Measurements from ENCODE around the gene WLS.

Gene WLS

DNA sequence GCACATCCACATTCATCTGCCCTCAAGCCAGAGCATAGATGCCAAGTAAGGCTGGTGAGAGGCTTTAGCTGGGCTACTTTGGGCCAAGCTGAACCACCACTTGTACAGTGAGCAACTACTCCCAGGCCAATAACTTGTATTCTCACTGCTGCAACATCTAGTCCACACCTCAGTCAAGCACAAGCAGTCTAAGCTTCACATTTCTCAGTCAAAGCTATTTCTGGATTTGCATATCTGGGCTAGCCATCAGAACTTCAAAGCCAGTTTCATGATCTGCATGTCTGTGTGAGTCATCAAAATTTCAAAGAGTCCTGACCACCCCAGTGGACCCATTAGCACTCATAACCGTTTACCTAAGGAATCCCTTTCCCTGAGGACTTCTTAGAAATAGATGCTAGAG is 104.2 kb downstream of the WLS start:
- no peak for DNase-seq

DNA sequence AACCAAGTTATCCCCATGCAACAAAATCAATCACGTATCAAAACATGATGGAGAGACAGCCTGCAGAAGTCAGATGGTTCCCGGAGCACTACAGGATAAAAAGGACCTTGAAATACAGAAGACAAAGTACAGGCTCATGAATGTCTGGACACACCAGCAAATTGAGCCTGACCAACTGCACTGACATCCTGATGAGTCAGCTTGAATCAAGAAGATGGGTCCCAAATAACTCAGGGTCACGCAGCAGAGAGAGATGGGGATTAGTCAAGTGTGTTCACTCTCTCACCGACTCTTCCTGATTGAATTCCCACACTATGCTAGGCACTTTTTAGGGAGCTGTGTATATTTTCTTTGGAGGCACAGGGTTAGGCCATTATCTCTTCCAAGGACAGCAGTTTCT is 110.8 kb downstream of the WLS start:
- DNase-seq = no peak

DNA sequence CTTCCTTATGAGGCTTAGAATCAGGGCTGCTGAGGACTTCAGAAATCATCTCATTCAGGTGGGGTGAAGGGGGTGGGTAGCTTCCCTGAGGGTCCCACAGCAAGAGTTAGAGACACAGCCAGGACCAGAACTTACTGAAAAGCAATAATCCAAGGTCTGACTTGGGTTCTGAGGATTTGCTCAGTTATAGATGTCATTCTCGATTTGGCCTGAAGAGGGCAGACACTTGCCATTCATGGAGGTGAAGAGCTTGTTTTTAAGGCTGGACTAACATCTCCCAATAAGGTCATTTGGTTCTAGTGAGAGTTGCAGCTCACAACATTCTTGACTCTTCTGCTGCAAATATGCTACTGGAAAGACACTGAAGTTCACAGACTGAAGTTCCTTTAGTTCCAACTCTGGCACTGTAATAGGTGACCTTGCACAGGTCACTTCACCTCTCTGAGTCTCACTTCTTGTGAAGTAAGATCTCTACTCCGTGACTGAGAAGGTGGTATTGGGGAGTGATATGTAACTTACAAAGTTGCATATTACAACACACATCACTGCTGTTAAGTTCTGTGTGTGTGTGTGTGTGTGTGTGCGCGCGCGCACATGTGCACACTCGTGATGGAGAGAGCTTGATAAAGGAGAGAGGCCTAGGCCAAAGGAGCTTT is 112.1 kb downstream of the WLS start:
- DNase-seq = peak; percentile 67

DNA sequence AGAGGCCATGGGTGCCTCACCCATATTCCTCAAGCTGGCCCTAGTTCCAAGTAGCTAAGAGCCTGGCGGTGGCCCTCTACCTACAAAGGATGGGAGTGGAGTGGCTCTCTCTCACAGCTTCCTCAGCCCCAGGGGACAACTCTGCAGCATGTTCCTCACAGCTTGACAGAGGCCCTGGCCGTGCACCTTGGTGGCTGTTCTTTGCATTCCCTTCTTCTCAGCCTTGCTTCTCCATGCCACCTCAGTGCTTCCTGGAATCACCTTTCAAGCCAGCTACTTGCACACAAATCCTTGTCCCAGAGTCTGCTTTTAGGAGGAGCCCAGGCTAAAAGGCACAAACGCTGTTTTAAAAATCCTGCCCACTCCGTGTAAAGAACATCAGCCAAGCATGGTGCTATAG is 112.9 kb downstream of the WLS start:
- no peak for DNase-seq

DNA sequence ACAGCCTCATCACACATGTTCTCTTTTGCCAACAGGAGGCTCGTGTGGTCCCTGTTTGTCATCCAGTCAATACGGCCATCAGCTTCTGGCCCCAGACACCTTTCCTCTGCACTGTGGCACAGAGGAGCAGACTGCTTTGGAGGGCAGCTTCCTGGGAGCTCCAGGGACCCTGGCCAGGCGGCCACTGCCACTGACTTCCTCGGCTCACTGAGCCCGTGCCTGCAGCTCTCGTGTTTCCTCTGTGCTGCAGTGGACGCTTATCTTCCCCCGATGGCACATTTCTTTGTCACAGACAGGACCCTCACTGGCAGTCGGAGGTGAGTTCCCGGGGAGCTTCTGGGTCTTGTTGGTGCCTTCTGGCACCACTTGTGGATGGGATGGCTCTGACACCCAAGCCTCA is 114.9 kb downstream of the WLS start:
- no peak for DNase-seq

DNA sequence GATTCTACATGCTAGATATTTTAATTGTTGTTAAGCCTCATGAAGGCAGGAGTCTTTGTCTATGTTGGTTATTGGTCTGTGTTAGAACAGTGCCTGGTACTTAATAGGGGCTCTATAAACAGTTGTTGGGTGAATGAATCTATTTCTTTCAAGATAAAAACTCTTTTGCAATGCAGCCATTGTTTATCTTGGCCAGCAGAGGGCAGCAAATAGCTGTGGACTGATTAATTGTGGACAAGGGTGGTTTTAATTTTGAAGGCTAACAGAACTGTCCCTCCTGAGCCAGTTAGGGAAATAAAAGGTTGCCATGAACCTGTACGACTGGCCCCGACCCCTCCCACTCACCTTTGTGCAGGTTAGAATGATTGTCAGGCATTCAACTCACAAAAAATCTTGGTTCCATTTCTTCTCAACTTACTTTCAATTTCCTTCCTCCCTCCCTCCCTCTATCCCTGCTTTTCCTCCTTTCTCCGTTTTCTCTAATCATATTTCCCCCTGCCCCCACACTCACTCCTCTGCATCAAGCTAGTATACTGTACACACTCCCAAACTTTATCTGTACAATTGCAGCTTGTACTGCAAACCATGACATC is 115.6 kb downstream of the WLS start:
- DNase-seq = peak; percentile 60

DNA sequence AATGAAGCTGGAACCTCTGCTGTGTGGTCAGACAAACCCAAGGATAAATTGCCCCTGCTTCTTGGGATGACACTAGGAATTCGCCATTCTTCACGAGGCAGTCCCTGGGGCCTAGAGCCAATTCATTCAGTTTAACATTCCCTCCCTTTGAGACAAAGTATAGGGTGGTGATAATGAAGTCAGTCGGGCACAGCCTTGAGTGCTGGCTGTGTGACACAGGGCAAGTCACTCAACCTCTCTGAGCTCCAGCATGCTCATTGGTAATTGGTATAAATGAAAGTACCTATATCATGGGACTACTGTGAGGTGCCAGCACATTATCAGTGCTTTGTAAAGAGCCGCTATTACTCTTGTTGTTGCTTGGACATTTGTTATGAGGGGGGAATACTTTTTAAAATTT is 117.0 kb downstream of the WLS start:
- DNase-seq = no peak

DNA sequence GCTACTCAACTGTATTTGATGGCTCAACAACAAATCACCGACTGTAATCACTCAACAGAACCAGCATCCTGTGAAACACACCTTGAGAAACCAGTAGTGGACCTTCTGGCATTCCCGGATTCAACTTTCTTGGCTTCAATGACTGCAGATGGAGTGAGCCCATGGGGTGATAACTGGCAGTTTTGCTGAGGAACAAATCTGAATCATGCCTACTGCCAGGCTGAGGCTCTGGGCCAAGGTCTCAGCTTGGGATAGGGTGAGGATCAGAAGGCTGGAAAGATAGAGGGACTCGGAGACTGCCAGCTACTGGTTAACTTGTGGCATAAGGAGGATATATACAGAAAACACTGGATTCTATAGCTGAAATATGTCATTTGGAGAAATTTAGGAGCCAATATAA is 118.4 kb downstream of the WLS start:
- DNase-seq = no peak

DNA sequence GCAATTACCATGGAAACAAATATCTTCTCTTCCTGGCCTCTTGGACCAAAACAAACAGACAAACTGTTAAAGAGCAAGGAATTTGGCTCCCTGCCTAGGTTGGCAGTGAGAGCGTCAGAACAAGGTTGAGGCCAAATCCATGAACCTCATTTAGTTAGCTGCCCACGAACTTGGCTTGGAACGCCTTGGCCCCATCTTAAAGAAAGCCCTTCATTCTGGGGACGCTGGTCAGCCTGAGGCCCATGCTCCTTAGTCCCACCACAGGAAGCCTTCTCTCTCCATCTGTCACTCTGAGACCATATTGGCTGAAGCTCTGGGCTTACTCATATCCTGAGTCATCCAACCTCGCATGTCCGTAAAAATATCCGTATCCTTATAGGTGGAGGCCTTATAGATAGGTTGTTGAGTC is 119.5 kb downstream of the WLS start:
- no peak for DNase-seq

DNA sequence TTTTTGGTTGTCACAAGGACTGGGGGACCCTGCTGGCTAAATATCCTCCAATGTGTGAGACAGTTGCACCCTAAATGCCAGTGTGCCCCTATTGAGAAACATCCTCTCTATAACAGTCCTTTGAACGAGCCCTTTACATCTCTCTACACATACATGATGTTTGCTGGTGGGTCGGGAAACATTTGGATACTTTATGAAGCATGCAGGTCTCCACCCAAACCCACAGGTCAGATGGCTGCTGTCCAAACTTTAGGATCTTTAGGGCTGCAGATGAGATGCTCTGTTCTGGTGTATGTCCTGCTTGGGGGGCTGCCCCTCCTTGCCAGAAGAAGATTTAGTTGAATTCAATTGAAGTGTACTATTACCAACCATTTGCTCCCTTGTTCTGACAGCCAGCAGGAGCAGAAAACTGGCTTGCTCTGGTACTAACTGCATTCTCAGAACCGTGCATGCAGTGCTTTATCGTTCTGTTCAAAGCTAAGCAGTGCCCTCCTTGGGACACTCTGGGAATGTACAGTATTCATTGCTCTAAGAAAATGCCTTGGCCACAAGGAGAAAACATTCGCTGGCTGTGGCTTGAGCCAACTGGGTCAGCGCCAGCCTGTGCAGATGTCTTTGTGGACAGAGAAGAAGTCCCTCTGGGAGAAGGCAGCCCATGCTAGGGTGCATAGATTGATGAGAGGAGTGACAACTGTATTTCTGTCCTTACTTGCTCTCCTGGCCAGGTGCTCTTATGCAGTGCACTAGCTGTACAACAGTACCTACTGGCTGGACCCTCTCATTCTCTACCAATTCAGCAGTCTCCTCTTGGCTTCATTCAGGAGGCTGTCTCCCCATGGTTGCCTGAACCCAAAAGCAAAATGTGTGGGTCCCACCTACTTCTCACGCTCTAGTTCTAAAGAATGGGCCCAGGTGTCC is 120.5 kb downstream of the WLS start:
- no peak for DNase-seq

DNA sequence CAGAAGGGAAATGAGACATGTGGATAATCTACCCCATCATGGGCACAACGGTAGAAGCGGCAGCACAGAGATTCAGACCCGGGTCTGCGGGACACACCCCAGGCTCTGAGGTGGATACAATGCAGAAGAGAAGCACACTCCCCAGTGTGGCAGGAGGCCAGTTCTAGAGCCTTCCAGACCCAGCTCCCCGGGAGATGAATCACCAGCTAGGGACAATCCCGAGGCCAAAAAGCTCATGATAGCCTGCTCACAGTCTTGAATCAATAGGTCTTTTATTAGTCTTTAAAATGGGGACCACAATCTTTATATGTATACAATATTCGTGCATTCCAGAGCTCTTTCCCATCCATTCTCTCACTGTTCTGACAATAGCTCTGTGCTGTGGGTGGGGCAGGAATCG is 124.6 kb downstream of the WLS start:
- DNase-seq = no peak

DNA sequence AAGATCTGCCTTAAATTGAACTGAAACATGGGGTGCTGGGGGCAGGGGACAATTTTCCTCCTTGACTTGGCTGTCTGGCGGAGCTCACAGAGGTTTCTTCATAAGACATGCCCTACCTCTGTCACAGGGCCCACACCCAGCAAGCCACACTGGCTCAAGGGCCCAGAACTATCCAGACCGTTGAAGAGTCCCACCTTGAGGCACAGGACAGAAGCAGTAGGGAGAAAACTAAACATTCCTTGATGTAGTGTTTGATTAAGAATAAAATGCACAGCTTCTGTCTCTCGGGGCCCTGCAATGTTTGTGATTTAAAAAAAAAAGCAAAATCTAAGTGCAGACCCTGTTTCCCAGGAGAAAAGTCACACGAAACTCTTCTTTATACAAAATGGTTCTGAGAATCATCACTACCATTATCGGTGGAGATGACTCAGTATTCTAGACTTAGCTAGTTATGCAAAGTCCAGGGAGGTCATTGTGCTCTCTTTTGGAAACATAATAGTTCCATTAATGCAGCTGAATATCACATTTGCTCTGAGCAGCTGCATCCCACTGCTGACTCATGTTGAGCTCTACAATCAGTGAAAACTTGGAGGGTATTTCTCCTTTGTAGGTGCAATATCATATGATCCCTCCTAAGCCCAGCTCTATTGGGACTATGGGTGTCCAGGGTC is 128.3 kb downstream of the WLS start:
- no peak for DNase-seq

DNA sequence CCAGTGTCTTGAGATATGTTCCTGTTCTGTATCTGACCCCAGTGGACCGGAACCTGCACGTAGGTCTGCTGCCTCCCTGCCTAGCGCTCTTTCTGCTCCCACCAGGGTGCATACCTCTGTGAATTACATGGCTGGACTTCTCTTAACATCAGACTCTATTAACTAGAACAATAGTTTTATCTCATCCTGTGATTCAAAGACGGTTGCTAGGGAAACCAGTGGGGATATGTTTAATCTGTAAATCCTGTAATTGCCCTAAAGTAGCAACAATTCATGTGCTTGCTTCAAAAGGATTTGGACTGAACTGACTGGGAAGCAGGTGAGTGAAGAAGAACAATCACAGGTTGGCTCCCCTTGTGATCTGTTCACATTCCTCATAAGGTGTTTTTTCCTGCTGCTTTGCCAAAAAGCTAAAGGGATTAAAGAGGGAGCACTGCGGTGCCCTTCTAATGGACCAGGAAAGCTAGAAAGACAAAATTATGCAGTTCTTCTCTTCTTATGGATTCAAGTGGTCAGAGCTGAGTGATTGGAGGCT is 129.2 kb downstream of the WLS start:
- no peak for DNase-seq

DNA sequence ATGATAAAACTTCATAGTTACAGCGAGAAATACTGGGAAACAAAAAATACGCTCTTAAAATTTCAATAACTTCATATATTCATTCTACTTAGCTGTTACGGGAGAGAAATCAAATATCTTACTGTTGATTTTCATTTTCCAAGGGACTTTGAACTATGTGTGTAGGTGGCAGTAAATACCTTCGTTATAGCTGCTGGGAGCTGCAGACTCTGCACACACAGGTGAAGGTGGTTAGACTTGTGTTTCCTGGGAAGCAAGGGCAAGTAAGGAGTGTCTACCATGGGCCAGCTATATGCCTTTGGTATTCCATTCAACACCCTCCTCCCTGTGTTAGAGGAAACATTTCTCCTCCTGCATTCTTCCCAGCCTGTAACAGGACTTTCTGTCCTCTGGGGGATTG is 130.5 kb downstream of the WLS start:
- no peak for DNase-seq

DNA sequence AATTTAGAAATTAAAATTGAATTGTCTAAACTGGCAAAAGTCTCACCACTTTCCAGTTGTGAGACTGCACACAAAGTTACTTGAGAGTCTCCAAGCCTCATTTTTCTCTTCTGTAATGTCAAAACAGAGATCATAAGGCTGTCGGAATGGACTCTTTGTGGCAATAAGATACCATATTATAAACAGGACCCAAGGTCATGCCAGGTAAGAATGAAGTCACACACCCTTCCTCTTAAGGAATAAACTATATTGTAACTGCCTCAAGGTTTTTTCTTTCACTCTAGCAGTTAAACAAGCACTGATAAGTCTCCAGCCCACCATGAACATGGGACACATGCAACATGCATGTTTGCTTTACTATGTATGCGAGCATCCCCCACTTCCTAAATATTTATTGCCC is 131.8 kb downstream of the WLS start:
- no peak for DNase-seq

DNA sequence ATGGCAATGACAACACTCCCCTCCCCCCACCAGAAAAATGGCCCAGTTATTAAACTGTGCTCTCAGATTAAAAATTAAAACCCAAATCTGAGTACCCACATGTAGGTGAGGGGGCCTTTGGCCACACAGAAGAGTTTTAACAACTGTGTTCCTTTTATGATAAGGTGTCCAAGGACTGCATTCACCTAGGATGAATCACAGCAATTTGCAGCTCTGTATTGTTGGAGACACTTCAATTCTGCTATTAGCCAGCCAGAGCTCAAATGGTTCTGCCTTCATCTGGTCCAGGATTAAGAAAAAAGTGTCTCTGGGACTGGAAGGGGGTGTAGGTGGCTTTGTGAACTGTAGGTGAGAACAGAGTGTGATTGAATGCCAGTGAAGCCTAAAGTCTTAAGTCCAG is 138.6 kb downstream of the WLS start:
- no peak for DNase-seq

DNA sequence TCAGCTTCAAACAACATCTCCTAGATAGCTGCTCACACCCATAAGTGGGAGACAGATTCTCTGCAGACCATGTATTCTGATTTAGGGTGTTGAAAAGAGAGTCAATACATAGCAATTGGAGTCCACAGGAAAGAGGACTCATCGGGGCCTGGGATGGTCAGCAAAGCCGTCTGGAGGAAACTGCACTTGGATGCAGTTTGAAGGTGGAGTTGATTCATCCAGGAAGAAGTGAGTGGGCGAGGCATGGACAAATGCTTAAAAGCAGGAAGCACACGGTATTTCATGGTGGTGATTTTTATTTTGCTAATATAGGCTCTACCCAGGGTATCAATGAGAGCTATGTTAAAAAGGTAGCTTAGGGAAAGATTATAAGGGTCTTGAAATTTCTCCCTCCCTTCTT is 145.1 kb downstream of the WLS start:
- DNase-seq = no peak

DNA sequence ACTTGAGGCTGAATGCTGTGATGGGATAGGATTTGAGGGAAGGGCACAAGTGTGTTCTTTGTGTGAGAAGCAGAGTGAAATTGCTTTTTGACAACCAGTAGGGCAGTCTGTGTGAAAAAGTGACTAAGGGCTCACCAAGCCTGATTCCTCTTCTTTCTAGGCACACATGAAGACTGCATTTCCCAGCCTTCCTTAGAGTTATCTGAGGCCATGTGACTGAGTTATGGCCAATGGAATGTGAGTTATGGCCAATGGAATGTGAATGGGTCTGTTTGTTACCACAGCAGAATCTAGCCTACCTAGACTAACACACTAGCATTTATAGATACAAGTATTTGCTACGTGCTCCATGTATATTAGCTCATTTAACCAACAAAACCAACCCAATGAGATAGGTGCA is 146.6 kb downstream of the WLS start:
- no peak for DNase-seq

DNA sequence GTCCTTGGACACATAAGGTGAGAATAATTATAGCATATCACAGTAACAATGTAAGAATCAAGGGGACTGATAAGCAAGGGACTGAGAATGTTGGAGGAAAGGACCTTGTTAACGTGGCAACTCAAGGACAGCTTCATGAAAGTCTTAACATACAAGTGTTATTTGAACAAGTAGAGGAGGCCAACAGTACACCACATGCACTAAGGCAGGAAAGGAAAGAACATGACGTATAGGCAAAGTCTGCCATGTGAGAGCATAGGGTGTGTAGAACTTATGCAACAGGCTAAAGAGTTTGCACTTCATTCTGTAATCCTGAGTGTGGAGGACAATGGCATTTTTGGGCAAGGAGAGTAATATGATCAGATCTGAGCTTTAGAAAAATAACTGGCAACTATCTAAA is 148.6 kb downstream of the WLS start:
- no peak for DNase-seq

DNA sequence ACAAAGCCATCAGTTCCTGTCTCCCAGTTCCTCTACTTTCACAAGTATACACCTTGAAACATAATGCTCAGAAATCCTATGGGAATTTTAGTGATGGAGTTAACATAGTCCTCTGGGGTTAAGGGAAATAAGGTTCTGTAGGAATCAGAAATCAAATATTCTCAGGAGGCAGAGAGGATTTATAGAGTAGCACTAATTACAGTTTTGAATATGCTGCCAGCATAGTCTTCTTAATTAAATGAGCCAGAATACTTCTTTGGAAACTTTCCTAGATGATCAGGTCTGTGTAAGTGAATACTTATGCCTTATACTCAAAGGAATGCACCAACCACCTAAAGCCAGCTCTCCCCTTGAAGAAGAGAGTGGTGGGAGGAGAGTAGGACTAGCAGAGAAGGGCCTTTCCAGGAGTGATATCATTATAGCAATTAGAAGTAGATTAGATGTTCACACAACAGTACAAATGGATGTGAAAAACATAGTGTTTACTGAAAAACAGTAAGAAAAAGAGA is 150.5 kb downstream of the WLS start:
- DNase-seq = no peak

DNA sequence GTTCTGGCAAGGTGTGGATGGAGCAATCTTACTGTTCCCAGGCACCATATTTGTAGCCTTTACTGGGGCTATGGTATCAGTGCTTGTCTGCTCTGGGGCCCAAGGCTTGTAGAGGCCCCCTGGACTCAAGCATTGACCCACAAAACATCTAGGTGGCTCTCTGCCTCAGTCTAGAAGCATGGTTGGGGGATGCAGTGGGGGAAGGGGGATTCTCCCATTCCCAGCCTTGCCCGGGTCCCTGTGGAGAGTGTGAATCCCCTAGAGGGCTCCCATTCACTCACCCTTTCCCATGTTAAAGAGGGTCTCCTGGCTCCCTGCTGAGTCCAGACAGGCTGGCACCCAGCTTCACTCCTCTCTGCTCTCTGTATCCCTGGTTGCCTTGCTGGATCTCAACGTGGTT is 153.7 kb downstream of the WLS start:
- DNase-seq = no peak
